ENCODE measurements around the gene LAX1.

- no peak for TF ChIP-seq CTCF (IDR thresholded peaks at IDR 0.05)
- no peak for TF ChIP-seq POLR2A (IDR thresholded peaks at IDR 0.05)
Observed at GRCh38 chr1:203813581-203814341, 48.8 kb downstream of the LAX1 start.
